Measurements from ENCODE around the gene C11orf42.

DNA sequence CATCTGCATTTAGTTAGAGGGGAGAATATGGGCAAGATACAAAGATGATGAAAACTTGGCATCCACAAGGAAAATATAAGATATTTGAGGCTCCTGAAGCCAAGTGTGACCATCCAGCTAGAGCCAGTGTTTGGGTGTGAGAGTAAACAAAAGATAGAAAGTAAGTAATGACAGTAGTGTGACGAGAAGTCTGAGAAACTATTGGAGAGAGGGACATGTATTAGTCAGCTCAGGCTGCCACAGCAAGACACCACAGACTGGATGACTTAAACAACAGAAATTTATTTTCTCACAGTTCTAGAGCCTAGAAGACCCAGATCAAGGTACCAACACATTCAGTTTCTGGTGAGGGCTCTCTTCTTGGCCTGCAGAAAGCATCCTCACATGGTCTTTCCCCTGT, 47.8 kb downstream of the C11orf42 start:
- TF ChIP-seq, protein P1, sequence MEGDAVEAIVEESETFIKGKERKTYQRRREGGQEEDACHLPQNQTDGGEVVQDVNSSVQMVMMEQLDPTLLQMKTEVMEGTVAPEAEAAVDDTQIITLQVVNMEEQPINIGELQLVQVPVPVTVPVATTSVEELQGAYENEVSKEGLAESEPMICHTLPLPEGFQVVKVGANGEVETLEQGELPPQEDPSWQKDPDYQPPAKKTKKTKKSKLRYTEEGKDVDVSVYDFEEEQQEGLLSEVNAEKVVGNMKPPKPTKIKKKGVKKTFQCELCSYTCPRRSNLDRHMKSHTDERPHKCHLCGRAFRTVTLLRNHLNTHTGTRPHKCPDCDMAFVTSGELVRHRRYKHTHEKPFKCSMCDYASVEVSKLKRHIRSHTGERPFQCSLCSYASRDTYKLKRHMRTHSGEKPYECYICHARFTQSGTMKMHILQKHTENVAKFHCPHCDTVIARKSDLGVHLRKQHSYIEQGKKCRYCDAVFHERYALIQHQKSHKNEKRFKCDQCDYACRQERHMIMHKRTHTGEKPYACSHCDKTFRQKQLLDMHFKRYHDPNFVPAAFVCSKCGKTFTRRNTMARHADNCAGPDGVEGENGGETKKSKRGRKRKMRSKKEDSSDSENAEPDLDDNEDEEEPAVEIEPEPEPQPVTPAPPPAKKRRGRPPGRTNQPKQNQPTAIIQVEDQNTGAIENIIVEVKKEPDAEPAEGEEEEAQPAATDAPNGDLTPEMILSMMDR (IDR thresholded peaks at IDR 0.05; ENCODE audit: insufficient read depth, low read length, poor library complexity, severe bottlenecking), result no peak
- TF ChIP-seq EZH2phosphoT487 (conservative IDR thresholded peaks at IDR 0.05; ENCODE audit: low read length), result no peak

All from SU-DHL-6 (cell line).